ENCODE data around the gene NLK.
A peak's percentile ranks its signal among the peaks of the same experiment; 100 is the strongest.
"Not testable (repeated sequence)": the region's sequence is repeated elsewhere in the genome, so short reads cannot be mapped to it uniquely, and the experiment has no call there.

NLK gene

DNA sequence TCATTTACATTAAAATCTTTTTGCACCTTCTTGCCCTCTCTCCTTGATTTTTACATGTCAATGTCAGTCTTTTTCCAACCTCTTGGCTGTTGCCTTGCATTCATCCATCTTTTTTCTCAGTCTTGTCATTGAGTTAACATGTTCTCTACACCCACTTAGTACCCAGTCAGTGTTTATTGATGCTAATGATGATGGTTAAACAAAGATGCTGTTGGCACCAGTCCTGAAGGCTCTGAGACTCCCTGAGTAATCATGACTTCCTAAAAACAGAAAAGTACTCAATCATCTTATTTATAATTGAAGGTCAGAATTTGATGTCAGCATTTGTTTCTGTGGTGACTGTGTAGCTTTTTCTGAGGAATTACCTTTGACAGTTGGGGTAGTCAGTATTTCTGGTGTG, 104.5 kb downstream of the NLK start:
- DNase-seq (ENCODE audit: low read depth in 4 of 4, low spot score in 1 of 4) = no peak

DNA sequence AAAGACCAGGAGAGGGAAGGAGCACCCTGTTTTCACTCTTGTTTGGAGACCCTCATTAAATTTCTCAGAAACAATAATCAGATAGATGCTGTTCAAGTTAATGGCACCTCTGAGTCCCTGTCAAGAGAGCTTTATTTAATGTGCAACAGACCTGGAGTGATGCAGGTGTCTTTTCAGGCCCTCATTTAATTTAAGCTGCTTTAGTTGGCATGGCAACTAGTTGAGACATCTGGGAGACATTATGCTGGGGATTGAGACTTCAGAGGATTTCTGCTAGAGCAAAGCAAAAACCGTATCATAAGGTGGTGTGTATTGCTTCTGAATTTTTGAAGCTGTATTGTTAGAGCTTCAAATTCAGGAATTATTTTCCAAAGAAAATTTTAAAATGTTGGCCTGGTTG, 108.5 kb downstream of the NLK start:
- no peak for DNase-seq (ENCODE audit: low read depth in 4 of 4, low spot score in 1 of 4)

DNA sequence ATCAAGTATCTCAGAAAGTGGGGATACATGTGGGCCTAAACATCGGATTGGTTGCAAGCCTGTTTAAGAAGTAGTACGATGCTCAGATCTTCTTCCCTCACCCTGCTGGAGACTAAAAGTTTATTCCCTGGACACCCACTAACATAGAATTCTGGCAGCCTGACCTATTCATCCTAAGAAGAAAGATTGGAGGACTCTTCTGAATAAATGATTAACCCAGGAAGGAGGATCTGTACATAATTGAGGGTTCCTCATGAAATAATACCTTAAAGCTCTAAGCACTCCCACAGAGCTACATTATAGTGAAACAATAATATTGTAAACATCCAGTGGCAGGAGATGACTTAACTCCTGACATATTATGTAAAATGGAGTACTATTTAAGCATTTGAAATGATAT, 111.7 kb downstream of the NLK start:
- no peak for DNase-seq (ENCODE audit: low read depth in 4 of 4, low spot score in 1 of 4)

DNA sequence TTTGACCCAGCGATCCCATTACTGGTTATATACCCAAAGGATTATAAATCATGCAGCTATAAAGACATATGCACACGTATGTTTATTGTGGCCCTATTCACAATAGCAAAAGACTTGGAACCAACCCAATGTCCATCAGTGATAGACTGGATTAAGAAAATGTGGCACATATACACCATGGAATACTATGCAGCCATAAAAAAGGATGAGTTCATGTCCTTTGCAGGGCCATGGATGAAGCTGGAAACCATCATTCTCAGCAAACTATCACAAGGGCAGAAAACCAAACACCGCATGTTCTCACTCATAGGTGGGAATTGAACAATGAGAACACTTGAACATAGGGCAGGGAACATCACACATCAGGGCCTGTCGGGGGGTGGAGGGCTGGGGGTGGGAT, 112.9 kb downstream of the NLK start:
- DNase-seq (ENCODE audit: low read depth in 4 of 4, low spot score in 1 of 4) = not testable (repeated sequence)

DNA sequence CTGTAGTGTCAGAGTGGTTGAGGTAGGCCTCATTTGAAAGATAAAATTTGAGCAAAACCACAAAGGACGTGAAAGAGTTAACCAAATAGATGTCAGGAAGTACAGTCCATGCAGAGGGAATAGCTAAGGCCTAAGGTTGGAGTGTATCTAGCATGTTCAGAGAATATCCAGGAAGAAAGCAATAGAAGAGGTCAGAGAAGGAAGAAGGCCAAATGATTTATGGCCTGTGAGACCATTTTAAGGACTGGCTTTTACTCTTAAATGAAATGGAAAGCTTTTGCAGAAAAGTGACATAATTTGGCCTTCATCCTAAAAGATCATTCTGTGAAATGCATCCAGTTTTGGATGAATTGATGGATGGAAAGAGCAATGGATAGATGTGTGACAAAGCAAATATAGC, 116.5 kb downstream of the NLK start:
- DNase-seq (ENCODE audit: low read depth in 4 of 4, low spot score in 1 of 4) = no peak

DNA sequence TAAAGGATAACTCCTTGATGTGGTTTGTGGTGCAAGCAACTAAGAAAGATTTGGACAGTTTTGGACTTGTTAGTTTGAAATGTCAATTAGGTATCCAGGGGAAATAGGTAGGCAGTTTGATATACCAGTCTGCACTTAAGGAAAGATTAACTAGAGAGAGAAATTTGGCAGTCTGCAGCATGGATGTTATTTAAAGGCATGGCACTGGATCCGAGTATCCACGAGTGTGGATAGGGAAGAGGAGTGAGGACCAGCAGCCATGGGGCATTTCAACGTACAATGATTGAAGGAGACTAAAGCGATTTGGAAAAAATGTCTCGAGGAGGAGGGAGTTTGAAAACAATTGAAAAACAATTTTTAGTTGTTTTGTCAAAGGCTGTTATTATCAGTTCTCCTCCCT, 117.4 kb downstream of the NLK start:
- no peak for DNase-seq (ENCODE audit: low read depth in 4 of 4, low spot score in 1 of 4)

DNA sequence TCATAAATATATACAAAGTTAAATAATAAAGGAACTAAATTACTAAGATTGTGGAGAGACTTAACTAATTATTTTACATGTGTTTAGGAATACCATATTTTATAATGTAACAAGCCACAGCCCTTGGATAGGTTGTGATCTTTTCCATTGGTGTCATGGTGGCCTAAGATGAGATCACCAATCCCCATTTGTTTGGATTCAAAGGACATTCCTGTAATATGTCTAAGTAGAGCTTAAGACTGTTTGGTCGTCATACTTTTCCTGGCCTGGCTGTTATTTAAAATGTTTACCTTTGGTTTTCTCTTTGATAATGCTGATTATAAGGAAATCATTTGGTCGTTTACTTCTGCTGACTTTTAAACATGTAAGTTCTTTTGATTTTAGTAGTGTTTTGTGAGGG, 118.1 kb downstream of the NLK start:
- no peak for DNase-seq (ENCODE audit: low read depth in 4 of 4, low spot score in 1 of 4)

DNA sequence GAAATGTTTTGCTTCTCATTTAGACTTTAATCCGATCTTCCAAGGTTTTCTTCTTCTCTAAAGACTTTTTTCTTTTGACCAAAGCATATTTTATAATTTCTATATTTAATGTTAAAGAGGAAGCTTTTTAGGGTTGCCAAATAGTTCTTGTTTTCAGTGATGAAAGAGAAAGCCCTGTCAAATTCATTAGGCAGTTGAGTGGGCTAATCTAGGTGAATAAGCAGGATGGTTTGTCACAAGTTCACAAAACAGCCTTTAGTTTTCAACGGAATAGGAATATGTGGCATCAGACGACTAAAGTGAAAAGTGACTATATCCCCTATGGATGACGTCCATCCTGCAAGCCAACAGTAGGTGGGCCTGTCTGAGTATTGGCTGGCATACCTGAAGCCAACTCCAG, 118.8 kb downstream of the NLK start:
- DNase-seq (ENCODE audit: low read depth in 4 of 4, low spot score in 1 of 4) = no peak

DNA sequence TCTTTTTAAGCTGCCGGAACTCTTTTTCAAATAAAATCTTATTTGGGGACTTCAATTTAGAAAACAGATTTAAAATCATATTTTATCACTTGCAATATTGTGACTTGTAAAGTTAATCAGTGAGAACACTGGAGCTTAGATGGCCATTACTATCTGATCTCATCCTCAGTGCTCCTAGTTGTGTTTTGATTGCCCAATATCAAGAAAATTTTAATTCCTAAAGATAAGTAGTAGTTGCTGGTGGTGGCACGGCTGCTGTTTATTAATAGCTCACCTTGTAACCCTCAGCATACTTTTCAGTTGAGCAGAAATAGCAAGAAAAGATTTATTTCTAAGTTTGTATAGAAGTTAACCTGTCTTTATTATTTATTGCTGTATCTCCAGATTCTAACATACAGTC, 124.0 kb downstream of the NLK start:
- DNase-seq (ENCODE audit: low read depth in 4 of 4, low spot score in 1 of 4) = no peak

DNA sequence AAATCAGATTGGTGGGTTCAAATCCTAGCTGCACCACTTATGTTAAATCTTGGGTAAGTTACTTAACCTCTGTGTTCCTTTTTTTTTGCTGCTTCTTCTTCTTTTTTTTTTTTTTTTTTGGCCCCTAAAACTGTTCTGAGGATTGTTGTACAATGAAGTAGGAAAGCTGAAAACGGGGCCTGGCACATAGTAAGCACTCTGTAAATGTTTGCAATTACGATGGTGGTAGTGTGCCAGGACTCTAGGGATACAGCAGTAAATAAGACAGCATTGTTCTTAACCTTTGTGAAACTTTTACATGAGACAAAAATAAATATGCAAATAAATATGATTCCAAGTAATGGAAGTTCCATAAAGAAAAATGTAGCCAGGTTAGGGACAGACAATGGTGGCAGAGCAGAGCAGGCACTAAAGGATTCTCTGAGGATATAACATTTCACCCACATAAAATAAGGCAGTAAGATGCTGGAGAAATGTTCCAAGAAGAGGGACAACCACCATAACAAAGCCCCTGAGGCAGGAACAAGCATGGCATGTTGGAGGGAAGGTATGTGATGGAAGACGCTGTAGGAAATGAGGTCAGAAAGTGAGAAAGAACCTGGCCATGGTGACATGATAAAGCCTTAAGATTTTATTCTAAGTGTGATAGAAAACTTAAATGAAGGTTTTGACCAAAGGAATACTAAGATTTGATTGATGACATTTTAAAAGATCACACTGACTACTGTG, 127.3 kb downstream of the NLK start:
- no peak for DNase-seq (ENCODE audit: low read depth in 4 of 4, low spot score in 1 of 4)

DNA sequence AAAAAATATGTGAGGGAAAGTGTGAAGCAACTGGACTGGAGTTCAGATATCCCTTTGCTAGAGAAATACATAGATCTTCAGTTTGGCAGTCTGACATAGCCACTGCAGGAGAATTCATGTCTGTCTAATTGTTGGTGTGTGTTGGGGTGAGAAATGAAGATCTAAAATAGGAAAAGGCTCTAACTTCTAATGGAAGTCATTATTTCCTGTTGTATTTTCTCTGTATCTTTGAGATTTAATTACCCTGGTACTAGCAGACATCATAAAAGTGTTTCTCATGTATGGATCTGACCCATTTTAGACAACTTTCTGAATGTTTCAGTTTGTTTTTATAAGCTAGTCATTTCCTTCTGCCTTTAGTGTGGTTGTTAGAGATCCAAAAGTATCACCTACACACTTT, 128.3 kb downstream of the NLK start:
- DNase-seq (ENCODE audit: low read depth in 4 of 4, low spot score in 1 of 4) = no peak

DNA sequence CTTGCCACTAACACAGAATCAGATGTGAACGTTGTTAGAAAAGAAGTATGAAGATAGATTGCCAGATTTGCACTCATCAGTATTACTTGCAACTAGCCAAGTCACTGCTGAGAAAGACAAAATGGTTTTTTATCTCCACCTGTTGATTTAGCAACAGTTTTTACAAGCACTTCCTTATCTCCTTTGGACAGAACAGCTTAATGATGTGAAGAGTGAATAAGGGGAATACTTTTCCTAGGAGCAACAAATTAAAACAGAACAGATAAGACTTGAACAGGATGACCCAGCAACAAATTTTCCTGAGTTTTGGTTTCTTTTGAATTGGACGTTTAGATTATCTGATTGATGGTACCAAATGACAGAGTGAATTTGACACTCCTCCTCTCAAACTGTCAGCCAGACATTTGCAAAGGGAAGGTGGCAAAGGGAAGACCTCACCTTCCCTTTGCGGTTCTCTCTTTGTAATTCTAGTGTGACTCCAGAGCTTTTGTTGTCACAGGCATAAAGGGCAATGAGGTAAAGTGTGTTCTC, 130.6 kb downstream of the NLK start:
- DNase-seq (ENCODE audit: low read depth in 4 of 4, low spot score in 1 of 4) = no peak

DNA sequence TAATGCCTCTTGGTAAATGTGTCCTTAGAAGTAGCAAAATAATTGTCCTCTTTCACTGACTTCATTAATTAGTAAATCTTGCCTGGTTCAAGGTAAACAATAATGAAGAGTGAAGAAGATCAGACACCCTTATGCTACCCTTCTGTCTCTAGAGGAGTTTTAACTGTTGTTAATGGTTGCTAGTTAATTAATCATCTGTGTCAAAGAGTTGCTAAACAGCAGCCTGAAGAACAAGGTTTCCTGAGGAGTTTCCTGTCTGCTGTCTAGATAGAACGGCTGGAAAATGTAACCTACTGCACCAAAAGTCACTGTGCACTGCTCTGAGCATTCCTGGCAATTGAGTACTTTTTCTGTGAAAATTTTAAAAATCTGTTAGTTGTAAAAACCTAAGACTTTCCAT, 131.3 kb downstream of the NLK start:
- no peak for DNase-seq (ENCODE audit: low read depth in 4 of 4, low spot score in 1 of 4)

DNA sequence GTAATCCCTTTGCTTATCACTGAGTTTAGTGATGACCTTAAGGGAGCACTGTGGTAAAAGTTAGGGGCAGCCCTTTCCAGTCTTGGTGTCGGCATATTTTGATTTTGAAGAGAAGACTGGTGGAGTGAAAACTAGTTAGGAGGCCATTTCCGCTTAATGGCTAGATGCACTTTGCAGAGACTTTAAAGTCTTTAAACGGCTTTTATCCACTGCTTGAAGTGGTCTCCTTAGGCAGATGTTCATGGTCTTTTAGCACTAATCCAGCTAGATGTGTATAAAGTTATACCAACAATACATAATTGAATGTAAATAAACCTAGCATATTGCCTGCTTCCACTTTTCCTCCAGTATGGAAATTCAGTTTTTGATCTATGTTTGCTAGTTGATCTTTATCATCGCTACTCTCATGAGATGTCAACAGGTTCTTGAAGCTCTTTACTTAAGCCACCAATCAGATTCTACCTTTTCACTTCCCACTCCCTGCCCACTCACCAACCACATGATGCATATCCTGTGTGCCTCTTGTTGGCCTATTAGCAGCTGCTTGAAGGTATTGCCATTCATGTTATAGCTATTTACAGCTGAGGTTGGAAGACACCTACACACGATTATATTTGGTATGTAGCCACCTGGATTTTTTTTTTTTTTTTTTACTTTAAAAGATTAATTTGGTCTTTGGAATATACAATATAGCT, 132.0 kb downstream of the NLK start:
- peak in 1 of 4 experiments; percentile 3 for DNase-seq (ENCODE audit: low read depth in 4 of 4, low spot score in 1 of 4)

DNA sequence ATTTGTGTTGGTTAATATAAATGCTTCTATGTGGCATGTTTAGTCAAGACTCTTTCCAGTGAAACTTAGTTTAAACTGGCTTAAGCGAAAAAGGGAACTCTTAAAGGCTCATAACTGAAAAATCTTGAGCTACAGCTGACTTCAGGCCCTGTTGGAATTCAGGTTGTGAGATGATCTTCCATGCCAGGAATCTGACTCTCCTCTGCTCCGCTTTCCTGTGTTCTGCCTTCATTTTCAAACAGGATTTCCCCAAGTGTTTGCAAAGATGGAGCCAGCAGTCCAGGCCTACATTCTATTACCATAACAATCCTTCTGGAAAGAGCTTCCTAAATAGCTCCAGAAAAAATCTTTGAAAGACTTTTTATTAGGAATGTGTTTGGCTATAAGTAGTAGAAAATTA, 134.9 kb downstream of the NLK start:
- no peak for DNase-seq (ENCODE audit: low read depth in 4 of 4, low spot score in 1 of 4)

DNA sequence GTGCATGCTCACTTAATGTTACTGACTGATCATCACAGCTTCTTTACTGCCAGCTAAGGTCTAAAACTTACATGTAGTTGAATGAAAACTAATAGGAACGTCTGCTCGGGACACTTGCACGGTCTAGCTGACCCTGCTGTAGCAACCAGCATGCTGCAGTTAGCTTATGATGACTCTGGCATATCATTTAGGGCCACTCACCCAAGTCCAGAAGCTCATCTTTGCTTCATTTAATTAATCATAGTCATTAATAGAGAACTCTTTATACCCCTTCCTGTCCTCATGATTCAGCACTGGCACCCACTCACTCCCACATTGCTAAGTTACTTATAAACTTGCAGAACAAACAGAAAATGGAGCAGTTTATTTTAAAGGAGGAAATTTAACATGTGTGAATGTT, 136.3 kb downstream of the NLK start:
- no peak for DNase-seq (ENCODE audit: low read depth in 4 of 4, low spot score in 1 of 4)

DNA sequence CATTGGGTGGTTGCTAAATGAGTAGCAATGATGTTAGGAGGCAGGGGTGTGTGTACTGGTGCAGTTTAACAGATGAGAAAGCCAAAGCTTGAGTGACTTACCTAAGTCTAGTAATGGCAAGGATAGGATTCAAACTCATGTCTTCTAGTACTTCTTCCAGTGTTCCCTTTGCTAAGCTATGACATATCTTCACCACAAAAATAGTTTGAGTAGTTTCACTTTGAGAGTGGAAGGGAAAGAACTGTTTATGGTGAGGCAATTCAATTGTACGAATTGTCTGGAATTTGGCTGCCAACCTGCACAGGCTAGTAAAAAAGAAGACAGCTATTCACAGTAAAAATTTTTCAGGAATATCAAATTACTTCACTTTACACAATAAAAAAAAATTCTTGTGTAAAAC, 138.0 kb downstream of the NLK start:
- no peak for DNase-seq (ENCODE audit: low read depth in 4 of 4, low spot score in 1 of 4)

DNA sequence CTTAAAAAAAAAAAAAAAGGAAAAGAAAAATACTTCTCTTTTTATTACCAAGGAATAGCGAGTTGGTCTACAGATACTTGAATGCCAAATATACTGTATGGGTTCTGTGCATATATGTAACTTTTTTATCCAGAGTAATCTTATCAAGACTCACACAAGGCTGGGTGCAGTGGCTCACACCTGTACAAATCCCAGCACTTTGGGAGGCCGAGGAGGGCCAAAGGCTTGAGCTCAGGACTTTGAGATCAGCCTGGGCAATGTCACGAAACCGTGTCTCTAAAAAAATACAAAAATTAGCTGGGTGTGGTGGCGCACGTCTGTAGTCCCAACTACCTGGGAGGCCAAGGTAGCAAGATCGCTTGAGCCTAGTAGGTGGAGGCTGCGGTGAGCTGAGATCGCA, 139.1 kb downstream of the NLK start:
- no peak for DNase-seq (ENCODE audit: low read depth in 4 of 4, low spot score in 1 of 4)

DNA sequence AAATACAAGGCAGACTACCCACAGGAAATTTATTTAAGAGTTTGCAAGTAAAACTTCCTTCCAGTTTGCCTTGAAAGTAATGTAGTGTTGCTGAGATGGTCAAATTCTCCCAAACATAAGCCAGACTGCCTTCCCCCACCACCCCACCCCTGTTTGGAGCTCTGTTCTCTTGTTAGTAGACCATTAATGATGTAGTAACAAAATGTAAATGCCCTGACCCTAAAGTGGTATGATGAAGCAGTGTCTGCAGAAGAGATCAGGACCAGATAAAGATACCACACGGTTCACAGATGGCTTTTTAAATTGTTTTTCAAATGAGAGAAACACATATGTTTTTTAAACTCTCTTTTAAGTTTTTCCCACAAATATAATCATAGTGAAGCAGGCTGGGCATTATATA, 140.1 kb downstream of the NLK start:
- no peak for DNase-seq (ENCODE audit: low read depth in 4 of 4, low spot score in 1 of 4)

DNA sequence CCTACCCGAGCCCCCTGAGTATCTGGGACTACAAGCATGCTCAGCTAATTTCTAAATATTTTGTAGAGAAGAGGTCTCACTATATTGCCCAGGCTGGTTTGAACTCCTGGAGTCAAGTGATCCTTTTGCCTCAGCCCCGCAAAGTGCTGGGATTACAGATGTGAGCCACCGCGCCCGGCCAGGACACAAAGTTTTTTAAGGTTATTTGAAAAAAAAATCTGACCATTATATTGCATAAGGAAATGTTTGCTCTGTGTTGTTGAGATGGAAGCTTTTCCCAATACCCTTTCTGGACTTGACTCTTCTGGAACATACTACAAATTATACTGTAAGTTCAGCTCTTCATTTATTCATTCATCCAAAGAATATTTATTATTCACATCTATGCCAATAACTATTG, 143.2 kb downstream of the NLK start:
- no peak for DNase-seq (ENCODE audit: low read depth in 4 of 4, low spot score in 1 of 4)

DNA sequence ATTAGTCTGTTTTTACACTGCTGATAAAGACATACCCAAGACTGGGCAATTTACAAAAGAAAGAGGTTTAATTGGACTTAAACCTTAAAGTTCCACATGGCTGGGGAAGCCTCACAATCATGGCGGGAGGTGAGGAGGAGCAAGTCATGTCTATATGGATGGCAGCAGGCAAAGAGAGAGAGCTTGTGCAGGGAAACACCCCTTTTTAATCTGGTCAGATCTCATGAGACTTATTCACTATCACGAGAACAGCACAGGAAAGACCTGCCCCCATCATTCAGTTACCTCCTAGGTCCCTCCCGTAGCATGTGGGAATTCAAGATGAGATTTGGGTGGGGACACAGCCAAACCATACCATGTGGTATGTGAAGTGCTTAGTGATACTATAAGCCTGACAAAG, 144.0 kb downstream of the NLK start:
- not testable (repeated sequence) for DNase-seq (ENCODE audit: low read depth in 4 of 4, low spot score in 1 of 4)

DNA sequence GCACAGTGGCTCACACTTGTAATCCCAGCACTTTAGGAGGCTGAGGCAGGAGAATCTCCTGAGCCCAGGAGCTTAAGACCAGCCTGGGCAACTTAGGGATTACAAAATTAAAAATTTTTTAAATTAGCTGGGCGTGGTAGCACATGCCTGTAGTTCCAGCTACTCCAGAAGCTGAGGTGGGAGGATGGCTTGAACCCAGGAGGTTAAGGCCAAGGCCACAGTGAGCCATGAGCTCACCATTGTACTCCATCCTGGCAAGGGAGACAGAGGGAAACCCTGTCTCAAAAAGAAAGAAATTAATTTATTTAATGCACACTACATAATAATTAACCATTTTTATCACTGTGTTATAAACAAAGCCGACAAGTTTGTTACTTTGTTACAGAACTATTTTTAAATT, 145.5 kb downstream of the NLK start:
- no peak for DNase-seq (ENCODE audit: low read depth in 4 of 4, low spot score in 1 of 4)

DNA sequence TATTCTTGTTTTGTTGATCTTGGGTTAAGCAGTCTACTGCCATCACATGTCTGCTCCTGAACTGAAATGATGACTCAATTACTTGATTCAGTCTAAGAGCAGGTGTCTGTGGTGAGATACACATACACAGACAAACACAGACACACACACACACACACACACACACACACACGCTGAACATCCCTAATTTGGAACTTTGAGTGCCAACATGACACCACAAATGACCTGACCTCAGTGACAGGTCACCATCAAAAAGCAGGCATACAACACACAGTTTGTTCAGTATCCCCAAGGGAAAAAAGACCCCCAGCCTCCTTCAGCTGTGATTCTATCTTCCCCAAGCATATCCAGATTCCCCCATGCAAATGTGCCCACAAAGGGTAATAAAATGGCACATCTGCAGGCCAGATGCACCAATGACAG, 146.4 kb downstream of the NLK start:
- no peak for DNase-seq (ENCODE audit: low read depth in 4 of 4, low spot score in 1 of 4)
